Measurements from ENCODE around the gene UBL4A.

- TF ChIP-seq, protein P1, sequence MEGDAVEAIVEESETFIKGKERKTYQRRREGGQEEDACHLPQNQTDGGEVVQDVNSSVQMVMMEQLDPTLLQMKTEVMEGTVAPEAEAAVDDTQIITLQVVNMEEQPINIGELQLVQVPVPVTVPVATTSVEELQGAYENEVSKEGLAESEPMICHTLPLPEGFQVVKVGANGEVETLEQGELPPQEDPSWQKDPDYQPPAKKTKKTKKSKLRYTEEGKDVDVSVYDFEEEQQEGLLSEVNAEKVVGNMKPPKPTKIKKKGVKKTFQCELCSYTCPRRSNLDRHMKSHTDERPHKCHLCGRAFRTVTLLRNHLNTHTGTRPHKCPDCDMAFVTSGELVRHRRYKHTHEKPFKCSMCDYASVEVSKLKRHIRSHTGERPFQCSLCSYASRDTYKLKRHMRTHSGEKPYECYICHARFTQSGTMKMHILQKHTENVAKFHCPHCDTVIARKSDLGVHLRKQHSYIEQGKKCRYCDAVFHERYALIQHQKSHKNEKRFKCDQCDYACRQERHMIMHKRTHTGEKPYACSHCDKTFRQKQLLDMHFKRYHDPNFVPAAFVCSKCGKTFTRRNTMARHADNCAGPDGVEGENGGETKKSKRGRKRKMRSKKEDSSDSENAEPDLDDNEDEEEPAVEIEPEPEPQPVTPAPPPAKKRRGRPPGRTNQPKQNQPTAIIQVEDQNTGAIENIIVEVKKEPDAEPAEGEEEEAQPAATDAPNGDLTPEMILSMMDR (IDR thresholded peaks at IDR 0.05) = no peak
- no peak for TF ChIP-seq ZFX (IDR thresholded peaks at IDR 0.05; ENCODE audit: borderline replicate concordance)
Measured at GRCh38 chrX:154530286-154530685, 43.9 kb upstream of the UBL4A start.

All from 22Rv1 (cell line).